GM21717 (cell line): Measurements from ENCODE around the gene MC1R.

Experiments used
- ATAC-seq: cut with Tn5 transposase; IDR thresholded peaks from one replicate; pipeline ENCODE4 v1.9.1; 2021; ENCODE audit warnings: mild to moderate bottlenecking, moderate library complexity; ENCODE audit not compliant: unreplicated experiment

Gene MC1R

DNA sequence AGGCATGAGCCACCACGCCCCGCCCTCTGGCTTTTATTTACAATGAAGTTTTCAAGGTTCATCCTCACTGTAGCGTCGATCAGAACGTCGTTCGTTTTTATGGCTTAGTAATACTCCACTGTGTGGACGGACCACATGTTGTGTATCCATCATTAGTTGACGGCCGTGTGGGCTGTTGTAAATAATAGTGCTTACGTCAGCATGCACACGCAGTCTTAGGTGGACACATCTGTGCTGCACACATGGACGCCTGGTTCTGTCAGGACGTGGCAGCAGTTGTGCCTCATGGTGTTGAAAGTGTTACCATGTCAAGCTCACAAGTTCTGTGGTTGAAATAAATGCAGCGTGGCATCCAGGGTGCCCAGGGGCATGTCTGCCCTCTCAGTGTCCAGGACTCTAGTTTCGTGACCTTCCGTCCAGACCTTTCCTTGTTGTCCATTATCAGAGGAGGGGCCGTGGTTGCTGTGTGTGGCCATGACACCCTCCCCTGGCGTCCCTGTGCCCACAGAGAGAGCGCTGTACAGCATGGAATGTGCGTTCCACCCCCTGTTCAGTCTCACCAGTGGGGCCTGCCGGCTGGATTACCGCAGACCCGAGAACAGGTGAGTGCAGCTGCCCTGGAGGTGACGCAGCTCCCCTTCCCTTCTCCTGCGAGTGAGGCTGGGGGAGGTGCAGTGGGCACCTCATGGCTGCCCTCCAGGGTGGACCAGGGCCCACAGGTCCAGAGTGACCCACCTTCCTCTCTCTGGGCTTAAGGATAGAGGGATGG lies 23.0 kb upstream of the MC1R start:
- no peak for ATAC-seq

DNA sequence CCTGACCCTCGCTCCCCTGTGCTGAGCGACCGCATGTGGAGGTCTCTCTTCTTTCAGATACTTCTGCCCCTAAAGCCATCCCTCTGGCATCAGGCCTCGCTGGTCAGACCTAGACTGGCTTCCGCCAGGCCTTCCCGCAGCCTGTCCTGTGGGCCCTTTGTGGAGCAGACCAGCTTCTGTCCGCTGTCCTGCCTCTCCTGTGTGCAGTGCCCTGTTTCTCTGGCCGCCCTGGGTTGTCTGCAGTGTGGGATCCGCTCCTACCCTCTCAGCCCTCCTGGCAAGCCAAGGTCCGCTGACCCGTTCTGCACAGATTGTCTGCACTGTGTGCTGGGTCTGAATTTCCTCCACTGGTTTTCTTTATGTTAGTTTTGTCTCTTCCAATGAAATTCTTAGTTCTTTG lies 21.5 kb upstream of the MC1R start:
- no peak for ATAC-seq

DNA sequence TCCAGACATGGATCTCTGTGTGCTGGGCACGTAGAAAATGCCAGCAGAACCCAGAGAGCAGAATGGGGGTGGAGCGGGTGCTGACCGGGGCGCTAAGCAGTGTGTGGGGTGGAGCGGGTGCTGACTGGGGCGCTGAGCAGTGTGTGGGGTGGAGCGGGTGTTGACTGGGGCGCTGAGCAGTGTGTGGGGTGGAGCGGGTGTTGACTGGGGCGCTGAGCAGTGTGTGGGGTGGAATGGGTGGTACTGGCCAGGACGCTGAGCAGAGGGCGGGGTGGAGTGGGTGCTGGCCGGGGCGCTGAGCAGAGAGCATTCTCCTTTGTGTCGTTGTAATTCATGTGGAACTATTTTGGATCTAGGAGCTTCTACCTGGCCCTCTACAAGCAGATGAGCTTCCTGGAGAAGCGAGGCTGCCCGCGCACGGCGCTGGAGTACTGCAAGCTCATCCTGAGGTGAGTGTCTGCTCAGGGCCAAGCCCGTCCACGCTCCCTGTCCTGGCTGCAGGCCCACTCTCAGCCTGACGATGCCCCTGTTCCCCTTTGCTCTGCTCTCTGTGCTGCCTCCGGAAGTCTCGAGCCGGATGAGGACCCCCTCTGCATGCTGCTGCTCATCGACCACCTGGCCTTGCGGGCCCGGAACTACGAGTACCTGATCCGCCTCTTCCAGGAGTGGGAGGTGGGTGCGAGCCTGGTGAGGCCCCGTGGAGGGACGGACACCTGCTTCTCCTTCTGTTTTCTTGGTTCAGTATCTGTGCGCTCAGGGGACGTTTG lies 20.3 kb upstream of the MC1R start:
- ATAC-seq, result no peak

DNA sequence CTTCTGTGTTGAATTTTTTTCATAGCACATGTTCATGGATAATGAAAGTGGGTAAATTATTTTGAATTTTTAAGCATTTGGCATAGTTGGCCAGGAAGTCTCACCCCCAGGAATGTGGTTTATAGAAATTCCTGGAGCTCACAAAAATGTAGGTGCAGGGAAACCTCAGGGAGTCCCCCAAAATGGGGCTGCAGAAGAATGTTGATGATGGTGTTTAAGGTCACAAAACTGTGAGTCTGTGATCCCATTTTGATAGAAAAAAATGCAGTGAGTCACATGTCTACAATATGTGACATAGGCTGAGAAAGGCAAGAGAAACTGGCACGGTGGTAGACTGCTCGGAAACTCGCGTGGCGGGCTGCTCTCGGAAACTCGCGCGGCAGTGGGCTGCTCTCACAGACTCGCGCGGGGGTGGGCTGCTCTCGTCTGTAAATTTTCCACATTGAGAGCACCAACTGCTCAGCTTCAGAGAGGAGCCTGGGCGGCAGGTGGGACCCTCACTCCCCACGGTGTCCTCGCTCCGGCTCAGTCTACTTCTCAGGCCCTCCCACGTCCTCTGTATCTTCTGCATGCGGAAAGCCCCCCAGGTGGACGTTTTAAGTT lies 18.7 kb upstream of the MC1R start:
- no peak for ATAC-seq

DNA sequence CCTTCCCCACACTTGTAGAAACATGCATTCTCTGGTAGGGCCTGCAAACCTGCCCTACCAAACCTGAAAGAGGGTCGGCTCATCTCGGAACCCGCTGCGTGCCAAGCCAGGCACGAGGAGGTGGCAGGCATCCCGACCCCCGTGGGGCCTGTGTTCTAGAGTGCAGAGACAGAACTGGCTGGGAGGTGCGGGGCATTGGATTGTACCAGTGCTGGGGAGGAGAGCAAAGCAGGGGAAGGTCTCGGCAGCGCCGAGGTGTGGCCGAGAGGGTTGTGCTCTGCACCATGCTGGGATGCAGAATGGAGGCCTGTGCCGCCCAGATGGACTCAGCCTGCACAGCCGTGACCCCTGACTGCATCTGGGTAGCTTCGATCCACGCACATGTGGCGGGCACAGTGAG lies 17.8 kb upstream of the MC1R start:
- no peak for ATAC-seq

DNA sequence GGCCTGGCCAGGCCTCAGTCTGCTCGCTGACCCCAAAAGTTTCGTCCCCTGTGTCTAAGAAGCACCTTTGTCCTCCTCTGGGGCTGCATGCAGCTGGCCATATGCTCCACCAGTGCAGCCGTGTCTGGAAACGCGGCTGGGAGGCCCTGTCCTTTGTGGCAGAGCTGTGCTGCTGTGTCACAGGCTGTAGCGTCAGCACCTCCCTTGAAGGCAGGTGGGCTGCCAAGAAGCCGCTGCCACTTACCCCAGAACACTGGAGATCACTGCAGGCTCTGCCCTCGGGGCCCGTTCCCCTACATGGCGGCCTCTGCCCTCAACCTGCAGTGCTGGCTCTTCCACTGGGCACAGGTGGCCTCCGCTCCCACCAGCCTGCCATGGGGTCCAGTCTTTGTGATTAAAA lies 15.7 kb upstream of the MC1R start:
- no peak for ATAC-seq

DNA sequence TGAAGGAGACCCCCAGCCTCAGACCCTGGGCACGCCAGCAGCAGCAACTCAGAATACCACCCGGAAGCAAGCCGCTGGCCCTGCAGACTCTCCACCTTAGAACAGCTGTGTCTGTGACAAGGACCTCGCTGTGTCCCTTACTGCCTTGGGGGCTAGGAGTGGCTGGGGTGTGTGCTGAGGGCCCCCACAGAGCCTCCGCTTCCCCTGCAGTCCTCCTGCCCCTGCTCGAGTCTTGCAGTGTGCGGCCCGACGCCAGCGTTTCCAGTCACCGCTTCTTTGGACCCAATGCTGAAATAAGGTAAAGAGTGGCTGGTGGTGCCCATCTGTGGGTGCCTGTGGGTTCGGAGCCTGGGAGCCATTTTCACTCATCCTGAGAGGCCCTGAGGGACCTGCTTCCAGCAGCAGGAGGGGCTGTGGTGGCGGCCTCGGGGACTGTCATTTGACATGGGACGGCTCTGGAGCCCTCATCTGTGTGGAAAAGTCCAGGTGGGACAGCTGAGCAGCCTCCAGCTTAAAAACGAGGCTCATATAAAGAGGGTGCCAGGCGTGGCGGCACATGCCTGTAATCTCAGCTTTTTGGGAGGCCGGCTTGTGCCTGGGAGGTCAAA lies 14.7 kb upstream of the MC1R start:
- ATAC-seq, result no peak

DNA sequence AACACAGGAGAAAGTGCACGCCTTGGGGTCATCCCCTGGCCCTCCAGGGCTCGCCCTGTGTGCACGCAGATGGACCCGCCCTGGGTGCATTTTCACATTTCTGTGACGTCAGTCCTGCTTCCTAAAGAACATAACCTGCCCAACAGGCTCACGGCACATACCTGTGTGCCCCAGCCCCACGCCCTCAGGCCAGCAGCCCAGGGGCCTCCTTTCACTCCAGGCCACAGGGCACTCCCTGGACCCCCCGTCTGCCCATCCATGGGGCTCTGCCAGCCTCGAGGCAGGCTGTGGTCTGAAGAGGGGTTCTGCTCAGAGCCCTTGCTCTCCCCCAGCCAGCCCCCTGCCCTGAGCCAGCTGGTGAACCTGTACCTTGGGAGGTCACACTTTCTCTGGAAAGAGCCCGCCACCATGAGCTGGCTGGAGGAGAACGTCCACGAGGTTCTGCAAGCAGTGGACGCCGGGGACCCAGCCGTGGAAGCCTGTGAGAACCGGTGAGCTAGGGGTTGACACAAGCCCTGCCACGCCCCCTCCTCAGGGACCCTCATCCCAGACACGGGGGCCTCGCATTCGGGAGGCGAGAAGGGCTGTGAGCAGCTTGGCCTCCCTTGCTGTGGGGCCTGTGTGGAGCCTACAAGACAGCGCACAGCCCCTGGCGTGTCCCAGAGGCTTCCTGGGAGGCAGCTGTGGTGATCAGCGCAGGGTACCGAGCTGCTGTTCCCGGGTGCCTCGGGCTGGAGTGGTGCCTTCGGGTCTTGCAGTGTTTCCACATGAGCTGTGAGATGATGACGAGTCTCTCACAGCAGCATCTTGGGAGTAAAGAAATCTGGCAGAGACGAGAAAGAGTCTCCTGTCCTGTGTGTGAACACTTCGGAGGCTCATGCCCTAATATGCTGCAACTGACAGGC lies 13.8 kb upstream of the MC1R start:
- no peak for ATAC-seq

DNA sequence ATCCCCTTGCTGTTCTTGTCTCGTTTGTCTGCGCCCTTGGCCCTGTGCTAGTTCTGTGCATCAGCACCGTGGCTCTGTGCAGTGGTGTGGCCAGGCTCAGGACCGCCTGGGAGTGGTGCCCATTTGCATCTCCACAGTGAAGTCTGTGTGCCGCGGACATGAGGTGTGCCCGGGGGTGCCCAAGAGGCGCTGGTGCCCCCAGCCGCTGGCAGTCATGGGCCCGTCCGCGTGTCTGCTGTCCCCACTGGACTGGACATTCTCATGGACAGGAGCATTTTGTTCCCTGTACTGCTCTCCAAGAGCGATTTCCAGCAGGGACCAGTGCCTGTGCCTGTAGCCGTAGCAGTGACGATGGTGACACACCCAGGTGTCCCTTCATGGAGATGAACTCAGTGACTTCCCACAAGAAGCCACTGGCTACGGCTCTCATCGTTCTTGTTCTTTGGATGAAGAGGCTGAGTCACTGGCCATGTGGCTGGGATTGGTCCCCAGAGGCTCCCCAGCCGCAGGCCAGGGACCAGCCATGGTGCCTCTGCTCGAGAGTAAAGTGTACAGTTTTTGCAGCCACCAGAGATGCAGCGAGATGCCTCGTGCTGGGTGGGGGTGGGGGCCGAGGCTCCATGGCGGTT lies 13.0 kb upstream of the MC1R start:
- ATAC-seq, result no peak

DNA sequence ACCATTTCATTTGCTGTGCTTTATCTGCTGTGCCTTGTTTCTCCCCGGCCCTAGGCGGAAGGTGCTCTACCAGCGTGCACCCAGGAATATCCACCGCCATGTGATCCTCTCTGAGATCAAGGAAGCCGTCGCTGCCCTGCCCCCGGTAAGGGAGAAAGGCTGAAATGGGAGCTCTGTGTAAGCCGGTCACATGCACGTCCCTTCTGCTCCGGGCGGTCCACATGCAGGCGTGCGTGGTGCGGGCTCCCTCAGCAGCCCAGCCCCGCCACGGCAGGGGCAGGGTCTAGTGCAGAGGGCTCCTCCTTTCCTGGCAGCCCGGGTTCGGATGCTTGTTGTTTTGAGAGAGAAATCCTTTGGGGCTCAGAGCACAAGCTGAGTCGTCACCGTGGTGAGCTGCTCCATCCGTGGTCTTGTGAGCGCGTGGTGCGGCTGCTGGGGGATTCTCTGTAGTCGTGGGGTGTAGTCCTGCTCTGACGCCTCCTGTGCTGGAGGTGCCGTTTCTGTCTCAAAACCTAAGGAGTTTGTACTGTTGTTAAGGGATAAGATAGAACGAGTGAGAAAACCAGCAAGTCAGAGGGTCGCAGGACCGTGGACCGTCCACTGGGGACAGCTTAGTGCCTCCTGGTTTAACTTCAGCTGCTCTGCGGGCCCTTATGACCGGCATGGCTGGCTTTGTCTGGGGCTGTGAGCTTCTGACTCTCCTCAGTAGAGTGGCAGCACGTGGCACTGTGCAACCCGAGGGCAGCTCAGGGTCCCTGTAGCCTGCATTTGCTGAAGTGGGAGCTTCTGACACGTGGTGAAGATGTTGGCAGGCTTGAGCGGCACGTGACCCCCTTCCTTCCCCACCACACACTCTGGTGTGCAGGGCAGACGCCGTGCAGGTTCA lies 12.3 kb upstream of the MC1R start:
- no peak for ATAC-seq

DNA sequence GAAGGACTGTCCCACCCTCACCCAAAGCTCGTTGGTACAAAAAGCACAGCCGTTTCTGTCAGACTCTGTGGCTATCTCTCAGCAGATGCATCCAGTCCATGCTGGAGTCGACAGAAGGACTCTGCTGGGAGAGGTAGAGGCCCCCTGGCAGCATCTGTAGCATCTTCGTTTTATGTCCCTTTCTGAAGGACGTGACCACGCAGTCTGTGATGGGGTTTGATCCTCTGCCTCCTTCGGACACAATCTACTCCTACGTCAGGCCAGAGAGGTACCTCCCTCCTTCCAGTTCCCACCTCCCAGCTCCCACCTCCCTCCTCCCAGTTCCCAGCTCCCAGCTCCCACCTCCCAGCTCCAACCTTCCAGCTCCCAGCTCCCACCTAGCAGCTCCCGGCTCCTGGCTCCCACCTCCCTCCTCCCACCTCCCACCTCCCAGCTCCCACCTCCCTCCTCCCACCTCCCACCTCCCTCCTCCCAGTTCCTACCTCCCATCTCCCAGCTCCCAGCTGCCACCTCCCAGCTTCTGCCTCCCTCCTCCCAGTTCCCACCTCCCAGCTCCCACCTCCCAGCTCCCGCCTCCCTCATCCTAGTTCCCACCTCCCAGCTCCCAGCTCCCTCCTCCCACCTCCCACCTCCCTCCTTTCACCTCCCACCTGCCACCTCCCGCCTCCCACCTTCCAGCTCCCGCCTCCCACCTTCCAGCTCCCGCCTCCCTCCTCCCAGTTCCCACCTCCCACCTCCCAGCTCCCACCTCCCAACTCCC lies 11.4 kb upstream of the MC1R start:
- no peak for ATAC-seq

DNA sequence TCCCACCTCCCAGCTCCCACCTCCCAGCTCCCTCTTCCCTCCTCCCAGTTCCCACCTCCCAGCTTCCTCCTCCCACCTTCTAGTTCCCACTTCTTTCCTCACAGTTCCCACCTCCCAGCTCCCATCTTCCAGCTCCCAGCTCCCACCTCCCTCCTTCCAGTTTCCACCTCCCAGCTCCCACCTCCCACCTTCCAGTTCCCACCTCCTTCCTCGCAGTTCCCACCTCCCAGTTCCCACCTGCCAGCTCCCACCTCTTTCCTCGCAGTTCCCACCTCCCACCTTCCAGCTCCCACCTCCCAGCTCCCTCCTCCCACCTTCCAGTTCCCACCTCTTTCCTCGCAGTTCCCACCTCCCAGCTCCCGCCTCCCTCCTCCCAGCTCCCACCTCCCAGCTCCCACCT lies 10.4 kb upstream of the MC1R start:
- no peak for ATAC-seq

DNA sequence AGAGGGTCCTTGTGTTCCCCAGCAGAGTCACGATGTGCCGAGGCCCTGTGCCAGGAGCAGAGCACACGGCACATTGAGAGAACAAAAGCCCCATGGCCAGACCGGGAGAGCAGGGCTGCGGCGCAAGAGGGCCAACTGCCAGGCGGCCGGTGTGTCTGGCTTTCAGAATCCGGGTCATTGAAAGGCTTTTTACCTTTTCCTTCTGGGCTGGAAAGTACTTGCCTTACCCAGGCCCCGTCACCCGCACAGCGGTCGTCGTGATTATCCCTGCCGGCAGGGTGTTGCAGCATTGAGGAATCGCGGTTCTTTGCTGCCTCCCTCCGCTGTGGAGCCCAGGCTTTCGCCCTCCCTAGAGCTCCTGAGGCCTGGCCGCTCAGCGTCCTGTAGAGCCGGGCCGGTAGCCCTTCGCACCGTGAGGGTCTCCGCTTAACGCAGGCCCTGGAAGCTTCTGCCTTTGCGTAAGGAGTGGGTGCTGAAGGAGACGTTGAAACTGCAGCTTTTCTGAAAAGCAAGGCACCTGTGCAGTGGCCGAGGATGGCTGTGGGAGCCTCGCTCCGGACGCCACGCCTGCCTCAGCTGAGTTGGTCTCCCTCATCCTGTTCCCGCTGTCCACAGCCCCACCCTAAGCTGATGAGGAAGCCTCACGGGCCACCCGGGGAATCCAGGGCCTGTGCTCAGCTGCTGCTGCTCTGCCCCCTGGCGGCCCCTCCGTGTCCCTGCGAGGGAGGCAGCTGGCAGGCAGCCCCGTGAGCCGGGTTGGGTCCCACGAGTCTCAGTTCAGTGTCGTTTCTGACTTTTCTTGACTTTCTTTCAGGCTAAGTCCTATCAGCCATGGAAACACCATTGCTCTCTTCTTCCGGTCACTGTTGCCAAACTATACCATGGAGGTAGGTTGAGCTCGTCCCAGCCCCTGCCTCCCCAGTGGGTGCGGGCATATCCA lies 8.6 kb upstream of the MC1R start:
- ATAC-seq, result no peak

DNA sequence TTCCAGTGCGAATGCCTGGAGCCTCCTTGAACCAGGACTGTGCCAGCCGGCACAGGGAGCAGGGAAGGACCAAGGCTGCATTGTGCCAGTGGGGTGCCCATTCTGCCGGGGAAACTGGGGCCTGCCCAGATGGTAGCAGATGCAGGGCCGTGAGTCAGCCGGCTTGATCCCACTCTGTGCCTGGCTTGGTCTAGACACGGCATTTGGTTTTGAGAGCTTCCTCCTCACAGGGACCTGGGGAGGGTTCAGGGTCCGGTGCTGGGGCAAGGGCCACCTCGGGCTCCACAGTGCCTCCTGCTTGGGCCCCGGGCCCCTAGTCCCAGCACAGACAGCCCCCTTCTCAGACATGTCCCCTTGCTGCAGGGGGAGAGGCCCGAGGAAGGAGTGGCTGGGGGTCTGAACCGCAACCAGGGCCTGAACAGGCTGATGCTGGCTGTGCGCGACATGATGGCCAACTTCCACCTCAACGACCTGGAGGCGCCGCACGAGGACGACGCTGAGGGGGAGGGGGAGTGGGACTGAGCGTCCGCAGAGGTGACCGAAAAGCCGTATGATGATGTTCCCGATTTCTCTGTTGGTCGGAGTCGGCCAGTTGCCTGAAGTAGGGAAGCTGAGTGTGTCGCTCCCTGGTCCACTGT lies 7.8 kb upstream of the MC1R start:
- no peak for ATAC-seq

DNA sequence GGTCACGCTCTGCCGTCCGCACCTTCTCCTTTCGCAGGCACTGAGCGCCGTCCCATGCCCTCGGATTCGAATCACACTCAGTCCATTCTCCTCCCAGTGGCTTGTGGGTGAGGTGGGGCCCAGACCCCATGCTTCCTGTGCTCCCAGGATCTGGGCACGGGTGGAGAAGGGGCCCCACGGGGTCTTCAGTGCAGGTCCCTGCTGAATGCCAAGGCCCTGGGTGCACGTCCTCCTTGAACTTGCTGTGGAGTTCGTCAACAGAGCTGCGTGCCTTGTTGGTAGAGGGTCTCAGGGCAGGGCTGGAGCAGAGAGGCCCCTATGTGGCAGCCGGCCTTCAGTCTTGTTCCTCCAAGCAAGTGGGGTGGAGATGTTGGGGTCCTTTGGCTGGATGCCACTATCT lies 7.3 kb upstream of the MC1R start:
- ATAC-seq, result no peak

DNA sequence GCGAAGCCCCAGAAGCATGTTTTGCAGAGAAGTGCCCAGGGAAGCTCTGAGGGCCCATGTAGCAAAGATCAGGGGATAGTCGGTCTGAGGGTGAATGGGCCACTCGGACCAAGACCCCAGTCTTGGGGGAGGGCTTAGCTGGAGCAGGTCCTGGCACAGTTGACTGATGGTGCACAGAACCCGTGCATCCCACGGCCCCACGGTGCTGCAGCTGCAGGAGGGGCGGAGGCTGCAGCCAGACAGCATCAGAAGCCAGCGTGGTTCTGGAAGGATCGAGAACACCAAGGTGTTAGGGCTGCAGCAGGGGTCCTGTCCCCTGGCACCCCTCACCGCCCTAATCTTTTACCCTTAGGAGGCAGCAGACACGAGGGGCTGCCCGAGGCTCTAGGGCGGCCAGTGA lies 6.5 kb upstream of the MC1R start:
- no peak for ATAC-seq

DNA sequence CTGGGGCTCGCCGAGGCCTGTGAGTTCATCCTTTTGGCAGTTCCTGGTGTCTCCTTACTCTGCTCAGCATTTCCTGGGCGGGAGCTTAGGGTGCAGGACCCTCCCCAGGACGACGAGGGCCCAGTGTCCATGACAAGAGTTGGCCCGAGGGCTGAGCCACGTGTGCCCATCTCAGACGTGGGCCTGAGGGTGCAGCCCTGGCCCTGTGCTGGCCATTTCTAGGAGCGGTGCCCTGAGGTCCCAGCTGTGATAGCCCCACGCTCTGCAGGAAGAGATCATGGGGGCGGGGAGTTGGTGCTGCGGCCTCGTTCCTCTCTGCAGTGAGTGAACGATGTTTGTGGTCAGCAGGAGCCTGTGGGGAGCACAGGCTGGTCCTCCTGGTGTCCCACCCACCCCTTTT lies 6.0 kb upstream of the MC1R start:
- ATAC-seq, result no peak
